Naive thymus-derived CD4-positive, alpha-beta T cell (primary cell): ENCODE measurements around the gene MYO1F. TPM values are rescaled to one million over a fixed set of nuclear protein-coding genes. Genes with fewer than 3 reads are reported as not detected.
A peak's percentile ranks its signal among the peaks of the same experiment; 100 is the strongest.

Experiments
- ATAC-seq: fragments of 150-1000 bp; cut with Tn5 transposase; 2 replicates; pipeline ENCODE4 v1.10.0; 2021; ENCODE audit warnings: mild to moderate bottlenecking, moderate library complexity
- CTCF ChIA-PET: fragments of 350-600 bp; sonication (Branson Sonifier 250); formaldehyde crosslinking; loops from one replicate; lab custom pipeline; 2021; ENCODE audit warnings: antibody characterized with exemption; lab: Charles Lee
- POLR2A ChIA-PET: fragments of 350-600 bp; sonication (Branson Sonifier 250); formaldehyde crosslinking; loops from one replicate; lab custom pipeline; 2021; ENCODE audit warnings: antibody characterized with exemption, inconsistent platforms; lab: Charles Lee
- DNase-seq, 9 donors: peaks; one replicate each; pipeline versions ENCODE4 v3.0.0 to v3.0.0-alpha.2; 2020 to 2022; ENCODE audit warnings: mixed read lengths in 1 of 9
- H3K27ac ChIP-seq: one replicate; pipeline ENCODE4 v1.7.0; 2013; ENCODE audit warnings: mild to moderate bottlenecking, low read depth, low read length, moderate library complexity
- H3K27me3 ChIP-seq, 2 donors: one replicate each; pipeline ENCODE4 v1.7.0; 2013; ENCODE audit warnings: low read length in 2 of 2, mild to moderate bottlenecking in 2 of 2, moderate library complexity in 2 of 2; ENCODE audit not compliant: control insufficient read depth in 2 of 2, insufficient read depth in 2 of 2
- H3K36me3 ChIP-seq, 3 experiments: 1 replicate in 2 of 3; 2 replicates in 1 of 3; pipeline ENCODE4 v1.7.0; 2013; ENCODE audit warnings: low read length in 3 of 3, mild to moderate bottlenecking in 3 of 3, moderate library complexity in 1 of 3; ENCODE audit not compliant: insufficient read depth in 3 of 3, control insufficient read depth in 2 of 3
- H3K4me1 ChIP-seq, 2 donors: one replicate each; pipeline ENCODE4 v1.7.0; 2013; ENCODE audit warnings: low read length in 2 of 2, mild to moderate bottlenecking in 2 of 2, moderate library complexity in 1 of 2; ENCODE audit not compliant: control insufficient read depth in 2 of 2, insufficient read depth in 2 of 2
- H3K4me3 ChIP-seq: 2 replicates; pipeline ENCODE4 v1.7.0; 2013; ENCODE audit warnings: mild to moderate bottlenecking, low read length
- H3K9me3 ChIP-seq, 3 experiments: 1 replicate in 2 of 3; 2 replicates in 1 of 3; pipeline ENCODE4 v1.7.0; 2013; ENCODE audit warnings: low read length in 3 of 3; ENCODE audit not compliant: control insufficient read depth in 2 of 3
- H3K27ac Mint-ChIP-seq, 9 donors: one replicate each; pipeline ENCODE4 v1.8.0; 2020 to 2022; ENCODE audit warnings: mixed read lengths in 9 of 9, mild to moderate bottlenecking in 8 of 9, moderate library complexity in 5 of 9, inconsistent platforms in 2 of 9
- H3K27me3 Mint-ChIP-seq, 5 donors: one replicate each; pipeline ENCODE4 v1.8.0; 2021 to 2022; ENCODE audit warnings: mixed read lengths in 5 of 5, mild to moderate bottlenecking in 1 of 5
- H3K36me3 Mint-ChIP-seq, 5 donors: one replicate each; pipeline ENCODE4 v1.8.0; 2020 to 2022; ENCODE audit warnings: mixed read lengths in 5 of 5, mild to moderate bottlenecking in 3 of 5, inconsistent platforms in 1 of 5
- H3K4me1 Mint-ChIP-seq, 7 donors: one replicate each; pipeline ENCODE4 v1.8.0; 2020 to 2022; ENCODE audit warnings: mixed read lengths in 7 of 7, mild to moderate bottlenecking in 3 of 7, inconsistent platforms in 1 of 7
- H3K4me3 Mint-ChIP-seq, 10 donors: one replicate each; pipeline ENCODE4 v1.8.0; 2020 to 2022; ENCODE audit warnings: mild to moderate bottlenecking in 10 of 10, mixed read lengths in 10 of 10, moderate library complexity in 6 of 10, inconsistent platforms in 2 of 10
- H3K9me3 Mint-ChIP-seq, 11 donors: one replicate each; pipeline ENCODE4 v1.8.0; 2020 to 2022; ENCODE audit warnings: mixed read lengths in 11 of 11, mild to moderate bottlenecking in 4 of 11, inconsistent platforms in 1 of 11, moderate library complexity in 1 of 11
- intact Hi-C, 2 donors: fragments of 100-400 bp; cut with micrococcal nuclease; formaldehyde crosslinking; loops; one replicate each; pipeline ENCODE4 v1.15.1; 2023
- polyA plus RNA-seq, 2 donors: library from polyadenylated mRNA; unstranded; fragments of 300-500 nt; fragmentation: Illumina TruSeq; gene quantifications; one replicate each; pipeline ENCODE4 v1.2.3, GENCODE V29; 2021
- total RNA-seq, 6 experiments: library from RNA in 5 of 6; stranded (reverse) in 5 of 6; gene quantifications; 1 replicate in 5 of 6; 2 replicates in 1 of 6; pipeline ENCODE4 v1.2.3 and lab custom pipeline; 2021 to 2026

MYO1F gene
- total and polyA plus RNA-seq, 7 experiments from 2014 or later, result 0.83 to 472 (median 26.7) TPM

DNA sequence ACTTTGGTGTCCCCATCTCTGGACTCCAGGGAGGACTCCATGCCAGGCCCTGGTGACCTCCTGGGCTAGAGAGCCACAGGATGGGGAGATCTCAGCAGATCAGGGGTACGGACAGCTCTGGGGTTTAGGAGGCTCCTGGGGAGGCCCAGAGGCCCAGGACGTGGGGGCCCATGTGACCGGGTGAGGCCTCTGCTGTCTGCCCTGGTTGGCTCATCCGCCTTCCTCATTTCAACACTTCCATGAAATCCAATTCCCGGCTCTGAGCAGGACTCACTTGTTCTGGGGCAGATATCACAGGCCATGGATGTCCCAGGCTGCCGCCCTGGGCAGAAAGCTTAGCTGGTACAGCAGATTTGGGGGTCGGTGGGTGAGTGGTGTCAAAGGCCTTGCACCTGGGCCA, 73.7 kb downstream of the MYO1F start:
- Histone ChIP-seq H3K9me3 (no peaks in the 10 kb centered on the region), H3K27me3 (no peaks in the 10 kb centered on the region), H3K27ac (no peak overlapping the region), H3K36me3 (no peaks in the 10 kb centered on the region), H3K4me3 (no peak overlapping the region), H3K4me1 (peaks cover 5 to 15% of the 10 kb centered on the region in 2 donors)
- intact Hi-C loops, result no loop called here
- ATAC-seq (no peak), DNase-seq (no peak)
- Mint-ChIP-seq H3K27me3 (no peaks in the 10 kb centered on the region), H3K4me1 (peaks cover 17 to 36% (median 28%) of the 10 kb centered on the region in 7 donors), H3K36me3 (peaks cover 0 to 3% (median 0%) of the 10 kb centered on the region in 5 donors), H3K4me3 (peak overlapping the region in 1 of 10 donors; percentile 30), H3K27ac (peak overlapping the region in 2 of 9 donors; percentile 23 to 72), H3K9me3 (no peaks in the 10 kb centered on the region)
- POLR2A ChIA-PET, result interaction anchor here (2.0 to 6.8 kb wide), 2 partner anchors 12 to 16 kb away, joined by 8 to 74 read pairs; partner anchors contain the start of gene ZNF414
- CTCF ChIA-PET, result interaction anchor here (1.8 to 5.4 kb wide), 2 partner anchors 15 to 75 kb away, joined by 4 to 70 read pairs; partner anchors contain the start of gene MYO1F

DNA sequence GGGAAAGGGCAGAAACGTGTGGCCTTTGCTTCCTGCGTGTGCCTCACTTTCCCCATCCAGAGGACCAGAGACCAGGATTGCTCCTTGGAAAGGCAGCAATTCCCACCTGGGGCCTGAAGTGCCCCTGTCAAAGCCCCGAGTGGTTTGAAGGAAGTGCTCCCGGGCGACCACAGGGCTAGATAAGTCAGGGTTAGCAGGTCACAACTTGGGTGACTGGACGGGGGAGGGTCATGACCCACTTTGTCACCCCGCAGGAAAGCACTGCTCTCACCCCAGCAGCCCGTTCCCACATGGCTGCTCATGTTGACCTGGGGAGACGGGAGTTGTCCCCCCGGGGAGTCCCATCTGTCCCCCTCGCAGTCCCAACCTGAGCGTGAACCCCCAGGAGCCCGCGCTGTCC, 75.3 kb downstream of the MYO1F start:
- H3K36me3 Mint-ChIP-seq, result no peaks in the 10 kb centered on the region
- peaks cover 17 to 36% (median 25%) of the 10 kb centered on the region in 7 donors for H3K4me1 Mint-ChIP-seq
- ATAC-seq (peak; percentile 25), DNase-seq (no peak)
- no peak overlapping the region for H3K27ac Mint-ChIP-seq
- Histone ChIP-seq H3K27me3 (no peaks in the 10 kb centered on the region), H3K4me3 (no peak overlapping the region), H3K36me3 (no peaks in the 10 kb centered on the region), H3K9me3 (no peaks in the 10 kb centered on the region), H3K4me1 (peaks cover 5 to 15% of the 10 kb centered on the region in 2 donors), H3K27ac (no peak overlapping the region)
- intact Hi-C loops, result no loop called here
- ChIA-PET CTCF (no interaction called here), POLR2A (interaction anchor here (6.8 kb wide), 1 partner anchor 14 kb away, joined by 74 read pairs; the partner anchor contains the start of gene ZNF414)
- no peaks in the 10 kb centered on the region for H3K27me3 Mint-ChIP-seq
- H3K9me3 Mint-ChIP-seq, result no peaks in the 10 kb centered on the region
- peak overlapping the region in 1 of 10 donors; percentile 11 for H3K4me3 Mint-ChIP-seq

DNA sequence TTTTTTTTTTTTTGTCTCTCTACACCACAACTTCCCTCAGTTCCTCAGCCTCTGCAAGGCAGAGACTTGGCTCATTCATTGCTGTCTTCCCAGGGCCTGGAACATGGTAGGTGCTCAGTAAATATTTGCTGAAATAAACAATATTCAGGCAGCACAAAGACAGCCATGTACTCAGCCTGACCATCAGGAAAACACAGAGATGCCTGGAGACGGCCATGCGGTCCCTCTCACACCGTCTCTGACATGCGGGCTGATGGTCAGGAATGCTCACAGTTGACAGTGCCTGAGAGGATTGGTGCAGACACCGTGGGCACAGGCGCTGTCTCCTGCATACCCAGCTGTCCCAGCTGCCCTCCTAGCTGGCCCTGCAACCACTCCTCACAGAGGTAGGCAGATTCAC, 75.7 kb downstream of the MYO1F start:
- CTCF ChIA-PET, result no interaction called here
- intact Hi-C loops, result no loop called here
- Mint-ChIP-seq H3K4me1 (peaks cover 16 to 35% (median 24%) of the 10 kb centered on the region in 7 donors), H3K36me3 (no peaks in the 10 kb centered on the region), H3K27me3 (no peaks in the 10 kb centered on the region), H3K27ac (no peak overlapping the region), H3K9me3 (no peaks in the 10 kb centered on the region), H3K4me3 (peak overlapping the region in 2 of 10 donors; percentile 11 to 23)
- Histone ChIP-seq H3K27ac (no peak overlapping the region), H3K27me3 (no peaks in the 10 kb centered on the region), H3K4me3 (no peak overlapping the region), H3K9me3 (no peaks in the 10 kb centered on the region), H3K4me1 (peaks cover 5 to 15% of the 10 kb centered on the region in 2 donors), H3K36me3 (no peaks in the 10 kb centered on the region)
- POLR2A ChIA-PET, result interaction anchor here (6.8 kb wide), 1 partner anchor 14 kb away, joined by 74 read pairs; the partner anchor contains the start of gene ZNF414
- ATAC-seq, result no peak
- DNase-seq, result no peak

DNA sequence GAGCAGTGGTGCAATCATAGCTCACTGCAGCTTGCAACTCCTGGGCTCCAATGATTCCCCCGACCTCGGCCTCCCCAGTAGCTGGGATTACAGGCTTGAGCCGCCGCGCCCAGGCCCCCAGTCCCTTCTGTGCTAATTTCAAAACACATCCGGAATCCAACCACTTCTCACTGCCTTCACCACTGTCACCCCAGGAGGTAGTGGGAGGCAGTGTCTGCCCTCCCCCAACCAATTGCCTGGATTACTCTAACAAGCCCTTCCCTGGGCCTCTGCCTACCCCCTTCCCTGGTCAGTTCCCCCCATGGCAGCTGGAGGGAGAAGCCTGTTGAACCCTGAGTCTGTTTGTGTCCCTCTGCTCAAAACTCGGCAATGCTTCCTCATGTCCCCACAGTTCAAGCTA, 77.1 kb downstream of the MYO1F start:
- Histone ChIP-seq H3K36me3 (no peaks in the 10 kb centered on the region), H3K27me3 (no peaks in the 10 kb centered on the region), H3K27ac (no peak overlapping the region), H3K4me3 (no peak overlapping the region), H3K4me1 (peaks cover 0 to 10% of the 10 kb centered on the region in 2 donors), H3K9me3 (no peaks in the 10 kb centered on the region)
- POLR2A ChIA-PET, result interaction anchor here (0.6 to 1.4 kb wide), 5 partner anchors 12 to 89 kb away, joined by 3 to 7 read pairs (median 3); partner anchors contain the start of gene ZNF414
- Mint-ChIP-seq H3K27ac (peak overlapping the region in 6 of 9 donors; percentile 23 to 71 (median 53)), H3K36me3 (no peaks in the 10 kb centered on the region), H3K27me3 (no peaks in the 10 kb centered on the region), H3K4me1 (peaks cover 17 to 37% (median 23%) of the 10 kb centered on the region in 7 donors), H3K4me3 (peak overlapping the region in 3 of 10 donors; percentile 26 to 65 (median 50)), H3K9me3 (no peaks in the 10 kb centered on the region)
- DNase-seq (no peak), ATAC-seq (peak; percentile 26)
- intact Hi-C loops, result no loop called here
- CTCF ChIA-PET, result no interaction called here

DNA sequence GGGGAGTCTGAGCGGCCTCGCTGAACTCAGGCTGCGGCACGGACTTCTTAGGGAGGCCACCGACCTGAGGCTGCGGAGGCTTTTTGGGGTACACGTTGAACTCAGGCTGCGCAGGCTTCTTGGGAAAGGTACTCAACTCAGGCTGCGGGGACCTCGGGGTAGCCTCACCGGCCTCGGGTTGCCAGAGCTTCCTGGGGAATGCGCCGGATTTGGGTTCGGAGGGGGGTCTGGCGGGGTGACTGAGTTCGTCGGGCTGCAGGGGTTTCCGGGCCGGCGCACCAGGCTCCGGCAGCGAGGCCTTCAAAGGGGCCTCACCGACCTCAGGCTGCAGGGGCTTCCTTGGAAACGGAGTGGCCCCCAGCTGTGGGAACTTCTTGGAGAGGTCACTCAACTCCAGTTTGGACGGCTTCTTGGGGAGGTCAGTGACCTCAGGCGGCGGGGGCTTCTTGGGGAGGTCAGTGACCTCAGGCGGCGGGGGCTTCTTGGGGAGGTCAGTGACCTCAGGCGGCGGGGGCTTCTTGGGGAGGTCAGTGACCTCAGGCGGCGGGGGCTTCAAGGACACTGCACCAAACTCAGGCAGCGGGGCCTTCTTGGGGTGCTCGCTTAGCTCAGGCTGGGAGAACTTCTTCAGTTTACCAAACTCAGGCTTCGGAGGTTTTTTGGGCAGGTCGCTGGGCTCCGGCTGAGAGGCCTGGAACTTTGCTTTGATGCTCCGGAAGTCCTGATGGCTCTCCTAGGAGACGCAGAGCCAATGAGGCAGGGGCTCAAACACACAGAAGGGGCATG, 78.0 kb downstream of the MYO1F start:
- H3K4me1 ChIP-seq, result peaks cover 0 to 12% of the 10 kb centered on the region in 2 donors
- no peak overlapping the region for H3K27ac Mint-ChIP-seq
- intact Hi-C loops, result no loop called here
- ATAC-seq, result no peak
- H3K4me1 Mint-ChIP-seq, result peaks cover 17 to 39% (median 23%) of the 10 kb centered on the region in 7 donors
- H3K27me3 ChIP-seq, result no peaks in the 10 kb centered on the region
- H3K36me3 ChIP-seq, result no peaks in the 10 kb centered on the region
- no peaks in the 10 kb centered on the region for H3K27me3 Mint-ChIP-seq
- H3K9me3 Mint-ChIP-seq, result no peaks in the 10 kb centered on the region
- H3K4me3 Mint-ChIP-seq, result no peak overlapping the region
- no peaks in the 10 kb centered on the region for H3K36me3 Mint-ChIP-seq
- no peak overlapping the region for H3K4me3 ChIP-seq
- H3K27ac ChIP-seq, result no peak overlapping the region
- DNase-seq, result no peak
- ChIA-PET CTCF (interaction anchor here (0.8 kb wide), 1 partner anchor 79 kb away, joined by 3 read pairs; no protein-coding TSS in a partner anchor), POLR2A (interaction anchor here (1.1 to 1.4 kb wide), 2 partner anchors 12 to 15 kb away, joined by 3 to 5 read pairs; partner anchors contain the start of gene ZNF414)
- no peaks in the 10 kb centered on the region for H3K9me3 ChIP-seq

DNA sequence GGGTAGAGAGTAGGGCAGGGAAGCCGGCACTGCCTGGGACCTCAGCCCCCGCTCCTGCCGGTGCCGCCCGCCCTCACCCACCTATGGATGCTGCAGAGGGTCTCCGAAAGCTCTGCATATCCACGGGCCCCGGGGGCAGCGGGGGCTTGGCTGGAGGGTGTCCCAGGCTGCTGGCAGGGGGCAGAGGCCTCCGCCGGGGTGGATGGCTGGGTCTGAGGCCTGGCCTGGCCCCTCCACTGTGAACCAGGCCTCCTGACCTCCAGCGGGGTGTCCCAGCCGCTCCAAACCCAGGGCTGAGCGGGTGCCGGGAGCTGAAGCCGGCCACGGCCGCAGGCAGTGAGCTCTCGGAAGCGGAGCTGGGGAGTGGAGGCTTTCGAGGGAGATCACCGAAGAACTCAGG, 78.9 kb downstream of the MYO1F start:
- Mint-ChIP-seq H3K4me3 (no peak overlapping the region), H3K4me1 (peaks cover 17 to 40% (median 29%) of the 10 kb centered on the region in 7 donors), H3K27me3 (no peaks in the 10 kb centered on the region), H3K9me3 (no peaks in the 10 kb centered on the region), H3K36me3 (no peaks in the 10 kb centered on the region), H3K27ac (no peak overlapping the region)
- ATAC-seq (no peak), DNase-seq (no peak)
- no peaks in the 10 kb centered on the region for H3K36me3 ChIP-seq
- no peak overlapping the region for H3K4me3 ChIP-seq
- ChIA-PET CTCF (interaction anchor here (0.6 to 1.3 kb wide), 3 partner anchors 11 to 80 kb away, joined by 3 read pairs; no protein-coding TSS in a partner anchor), POLR2A (no interaction called here)
- no peaks in the 10 kb centered on the region for H3K9me3 ChIP-seq
- H3K27ac ChIP-seq, result no peak overlapping the region
- intact Hi-C loops, result no loop called here
- no peaks in the 10 kb centered on the region for H3K27me3 ChIP-seq
- H3K4me1 ChIP-seq, result peaks cover 0 to 17% of the 10 kb centered on the region in 2 donors
